Subcutaneous adipose tissue (tissue), 4 donors: ENCODE data around the gene THSD4. TPM values are rescaled to one million over a fixed set of nuclear protein-coding genes. Genes with fewer than 3 reads are reported as not detected.

Experiments used
- CTCF ChIP-seq: fragments of 450-650 bp; IDR thresholded peaks from one replicate; pipeline ENCODE4 v1.5.1; 2016; ENCODE audit warnings: low read depth, mild to moderate bottlenecking, control low read depth, antibody characterized with exemption, moderate library complexity
- total RNA-seq, 4 donors: library from RNA; depleted of rRNA; stranded (reverse); fragments of >200 nt; gene quantifications; one replicate each; pipeline ENCODE4 v1.1.0, GENCODE V29; 2016

Gene THSD4
- total RNA-seq, 4 donors from 2014 or later, result 0.17 to 0.94 (median 0.63) TPM

GRCh38 chr15:71426792-71427191 lies 311.5 kb downstream of the THSD4 start:
- no peak for TF ChIP-seq CTCF

- no peak for TF ChIP-seq CTCF
These were observed 315.5 kb downstream of the THSD4 start for GRCh38 chr15:71430782-71431181.

DNA sequence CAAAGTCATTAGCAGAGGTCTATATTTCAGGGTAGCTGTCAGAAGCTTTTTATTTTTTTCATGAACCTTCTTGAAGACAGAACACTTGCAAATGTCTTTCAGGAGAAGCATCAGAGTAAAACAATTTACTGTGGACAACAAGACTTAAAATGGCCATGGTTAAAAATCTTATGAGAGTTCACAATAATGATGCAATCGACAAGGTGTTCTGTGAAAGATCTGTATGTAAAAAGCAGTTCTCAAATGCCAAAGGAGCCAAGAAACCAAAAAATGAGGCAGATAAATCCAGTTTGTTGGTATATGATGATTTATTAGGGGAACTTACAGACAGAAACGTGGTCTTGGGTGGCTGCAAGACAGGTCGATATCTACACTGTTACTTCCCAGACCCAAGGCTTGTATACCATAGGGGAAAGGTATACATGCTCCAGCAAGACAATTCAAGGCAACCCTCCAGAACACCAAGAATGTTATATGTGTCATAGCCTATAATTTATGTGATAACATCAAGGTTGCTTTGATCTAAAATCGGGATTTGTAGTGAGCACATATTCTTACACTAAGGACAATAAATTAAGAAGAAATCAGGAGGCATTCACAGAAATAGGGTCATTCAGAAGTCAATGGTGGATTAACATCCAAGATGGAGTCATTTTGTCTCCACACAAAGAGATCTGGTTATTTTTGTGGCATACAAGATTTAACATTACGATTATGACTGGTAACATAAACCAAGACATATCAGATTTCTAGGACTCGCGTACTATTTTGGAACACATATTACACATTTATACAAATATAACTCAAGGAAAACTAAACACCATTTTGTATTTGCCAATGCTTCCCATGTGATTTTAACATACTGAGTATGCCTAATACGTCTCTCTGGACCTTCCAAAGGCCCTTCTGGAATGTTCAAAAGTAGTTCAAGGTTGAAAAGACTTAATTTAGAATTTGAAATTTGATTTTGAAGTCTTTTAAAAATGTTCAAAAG lies 316.4 kb downstream of the THSD4 start:
- TF ChIP-seq CTCF, result no peak

DNA sequence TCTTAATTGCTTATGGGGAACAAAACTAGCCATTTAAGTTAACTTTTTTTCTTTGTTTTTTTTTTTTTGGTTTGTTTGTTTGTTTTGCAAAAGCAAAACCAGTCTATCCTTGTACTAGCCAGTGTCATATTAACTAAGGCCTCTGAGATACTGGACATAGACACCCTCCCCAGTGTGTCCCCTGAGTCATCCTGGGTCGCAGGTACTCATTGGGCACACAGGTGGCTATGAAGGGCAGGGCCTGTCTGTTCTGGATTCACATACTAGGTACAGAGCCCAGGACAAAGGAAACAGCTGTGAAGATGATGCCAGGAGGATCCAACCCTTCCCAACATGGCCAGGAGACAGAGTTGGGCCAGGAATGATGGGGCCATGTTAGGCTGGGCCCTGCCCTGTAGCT lies 318.1 kb downstream of the THSD4 start:
- TF ChIP-seq CTCF, result no peak

- no peak for TF ChIP-seq CTCF
These were observed 319.5 kb downstream of the THSD4 start for GRCh38 chr15:71434774-71435173.

- no peak for TF ChIP-seq CTCF
These were observed 320.3 kb downstream of the THSD4 start for GRCh38 chr15:71435552-71435951.

DNA sequence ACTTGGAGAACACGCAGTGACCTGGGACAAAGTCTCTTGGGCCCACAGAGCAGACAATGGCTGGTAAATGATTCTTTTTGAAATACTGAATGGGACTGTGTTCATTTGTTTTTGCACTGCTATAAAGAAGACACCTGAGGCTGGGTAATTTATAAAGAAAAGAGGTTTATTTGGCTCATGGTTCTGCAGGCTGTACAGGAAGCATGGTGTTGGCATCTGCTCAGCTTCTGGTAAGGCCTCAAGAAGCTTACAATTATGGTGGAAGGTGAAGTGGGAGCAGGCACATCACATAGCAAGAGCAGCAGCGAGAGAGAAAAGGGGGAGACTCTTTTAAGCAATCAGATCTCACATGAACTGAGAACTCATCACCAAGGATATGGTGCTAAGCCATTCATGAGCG lies 321.6 kb downstream of the THSD4 start:
- TF ChIP-seq CTCF, result no peak
